Mesenchymal stem cell (in vitro differentiated cells and primary cell): ENCODE data around the gene ELP5.

Source experiments
- DNase-seq: peaks from one replicate; pipeline ENCODE4 v3.0.0-alpha.2; 2013
- H2AFZ ChIP-seq: one replicate; pipeline ENCODE4 v1.6.1; 2013; ENCODE audit warnings: low read depth, mild to moderate bottlenecking, control low read depth, inconsistent platforms, low read length, moderate library complexity
- H2AK5ac ChIP-seq: 2 replicates; pipeline ENCODE4 v1.6.1; 2013; ENCODE audit warnings: low read length, moderate library complexity, mild to moderate bottlenecking, inconsistent platforms; ENCODE audit not compliant: severe bottlenecking
- H2BK120ac ChIP-seq: one replicate; pipeline ENCODE4 v1.6.1; 2013; ENCODE audit warnings: low read depth, mild to moderate bottlenecking, inconsistent platforms, low read length, moderate library complexity
- H2BK12ac ChIP-seq, 2 experiments: one replicate each; pipeline ENCODE4 v1.6.1; 2013; ENCODE audit warnings: inconsistent platforms in 2 of 2, low read length in 2 of 2, mild to moderate bottlenecking in 2 of 2, moderate library complexity in 2 of 2, control low read depth in 1 of 2
- H2BK15ac ChIP-seq: one replicate; pipeline ENCODE4 v1.6.1; 2013; ENCODE audit warnings: mild to moderate bottlenecking, low read depth, inconsistent platforms; ENCODE audit not compliant: poor library complexity, severe bottlenecking
- H2BK5ac ChIP-seq: 2 replicates; pipeline ENCODE4 v1.6.1; 2013; ENCODE audit warnings: low read depth, mild to moderate bottlenecking, low read length, control low read depth, inconsistent platforms; ENCODE audit not compliant: poor library complexity, severe bottlenecking
- H3K14ac ChIP-seq, 2 experiments: one replicate each; pipeline ENCODE4 v1.6.1; 2013; ENCODE audit warnings: inconsistent platforms in 2 of 2, low read length in 2 of 2, control low read depth in 1 of 2, mild to moderate bottlenecking in 1 of 2, moderate library complexity in 1 of 2
- H3K18ac ChIP-seq, 2 experiments: one replicate each; pipeline ENCODE4 v1.6.1; 2013; ENCODE audit warnings: inconsistent platforms in 2 of 2, low read length in 2 of 2, control low read depth in 1 of 2, low read depth in 1 of 2, mild to moderate bottlenecking in 1 of 2
- H3K23ac ChIP-seq, 2 experiments: one replicate each; pipeline ENCODE4 v1.6.1; 2013; ENCODE audit warnings: inconsistent platforms in 2 of 2, low read length in 2 of 2, mild to moderate bottlenecking in 2 of 2, moderate library complexity in 2 of 2, control low read depth in 1 of 2
- H3K27ac ChIP-seq: 2 replicates; pipeline ENCODE4 v1.5.1; 2013; ENCODE audit warnings: mild to moderate bottlenecking, moderate library complexity, low read length, control low read depth, inconsistent platforms; ENCODE audit not compliant: poor library complexity, severe bottlenecking
- H3K27me3 ChIP-seq, 2 experiments: 2 replicates each; pipeline versions ENCODE4 v1.6.1 to v1.7.0; 2013; ENCODE audit warnings: low read length in 2 of 2, mild to moderate bottlenecking in 2 of 2, moderate library complexity in 2 of 2, control low read depth in 1 of 2, inconsistent platforms in 1 of 2; ENCODE audit not compliant: control insufficient read depth in 1 of 2, insufficient read depth in 1 of 2
- H3K36me3 ChIP-seq, 2 experiments: 2 replicates each; pipeline versions ENCODE4 v1.6.1 to v1.7.0; 2013; ENCODE audit warnings: low read length in 2 of 2, control low read depth in 1 of 2, inconsistent platforms in 1 of 2, low read depth in 1 of 2, mild to moderate bottlenecking in 1 of 2; ENCODE audit not compliant: insufficient read depth in 2 of 2, control insufficient read depth in 1 of 2
- H3K4ac ChIP-seq, 2 experiments: one replicate each; pipeline ENCODE4 v1.6.1; 2013; ENCODE audit warnings: inconsistent platforms in 2 of 2, low read length in 2 of 2, mild to moderate bottlenecking in 2 of 2, moderate library complexity in 2 of 2, control low read depth in 1 of 2, low read depth in 1 of 2
- H3K4me1 ChIP-seq: 2 replicates; pipeline ENCODE4 v1.6.1; 2013; ENCODE audit warnings: low read depth, low read length, control low read depth; ENCODE audit not compliant: control insufficient read depth, insufficient read depth
- H3K4me2 ChIP-seq: 2 replicates; pipeline ENCODE4 v1.6.1; 2013; ENCODE audit warnings: low read length, mild to moderate bottlenecking, inconsistent platforms; ENCODE audit not compliant: poor library complexity, severe bottlenecking
- H3K4me3 ChIP-seq, 2 experiments: 2 replicates each; pipeline versions ENCODE4 v1.5.1 to v1.7.0; 2013; ENCODE audit warnings: low read length in 2 of 2, mild to moderate bottlenecking in 2 of 2, control low read depth in 1 of 2, low read depth in 1 of 2; ENCODE audit not compliant: insufficient read depth in 1 of 2
- H3K79me1 ChIP-seq: replicated peaks from 2 replicates; pipeline ENCODE4 v1.6.1; 2013; ENCODE audit warnings: mild to moderate bottlenecking, control low read depth, low read length, inconsistent platforms; ENCODE audit not compliant: poor library complexity, severe bottlenecking
- H3K9ac ChIP-seq: 2 replicates; pipeline ENCODE4 v1.7.0; 2013; ENCODE audit warnings: mild to moderate bottlenecking, low read length, moderate library complexity
- H3K9me3 ChIP-seq: 2 replicates; pipeline ENCODE4 v1.7.0; 2013; ENCODE audit warnings: mild to moderate bottlenecking, low read length; ENCODE audit not compliant: control insufficient read depth
- H4K8ac ChIP-seq: one replicate; pipeline ENCODE4 v1.6.1; 2013; ENCODE audit warnings: inconsistent platforms, mild to moderate bottlenecking, low read length, moderate library complexity
- H4K91ac ChIP-seq: one replicate; pipeline ENCODE4 v1.6.1; 2013; ENCODE audit warnings: mild to moderate bottlenecking, low read length, inconsistent platforms
- WGBS: methylation state at CpG from one replicate; pipeline ENCODE4 v1.1.7; 2013; ENCODE audit warnings: mixed read lengths; 5-methylcytosine and 5-hydroxymethylcytosine counted together

Gene ELP5

GRCh38 chr17:7211491-7212273, 40.3 kb upstream of the ELP5 start:
- peaks cover 3 to 27% of the 10 kb centered on the region in 2 experiments for H3K36me3 ChIP-seq
- H3K23ac ChIP-seq: no peak overlapping the region
- no peak overlapping the region for H2BK15ac ChIP-seq
- H3K9ac ChIP-seq: peak overlapping the region; percentile 73
- H2BK120ac ChIP-seq: no peak overlapping the region
- H3K4me2 ChIP-seq: no peak overlapping the region
- H3K79me1 ChIP-seq: peaks cover 32% of the 10 kb centered on the region
- no peak overlapping the region for H4K91ac ChIP-seq
- WGBS: 36% methylated on average over 24 of the region's 37 CpGs
- H2AK5ac ChIP-seq: no peak overlapping the region
- peaks cover 30% of the 10 kb centered on the region for H3K4me1 ChIP-seq
- no peaks in the 10 kb centered on the region for H3K27me3 ChIP-seq
- no peak overlapping the region for H3K27ac ChIP-seq
- peak overlapping the region in 1 of 2 experiments; percentile 35 for H2BK12ac ChIP-seq
- H3K4ac ChIP-seq: no peak overlapping the region
- no peak overlapping the region for H2BK5ac ChIP-seq
- no peak overlapping the region for H3K18ac ChIP-seq
- H2AFZ ChIP-seq: no peak overlapping the region
- H4K8ac ChIP-seq: no peak overlapping the region
- no peaks in the 10 kb centered on the region for H3K9me3 ChIP-seq
- H3K14ac ChIP-seq: no peak overlapping the region
- DNase-seq: no peak
- no peak overlapping the region for H3K4me3 ChIP-seq

GRCh38 chr17:7213895-7214299, 38.1 kb upstream of the ELP5 start:
- Histone ChIP-seq H3K4ac (no peak overlapping the region), H3K9ac (peak overlapping the region; percentile 89), H2BK5ac (no peak overlapping the region), H4K91ac (no peak overlapping the region), H4K8ac (no peak overlapping the region), H3K79me1 (peaks cover 22% of the 10 kb centered on the region), H3K23ac (no peak overlapping the region), H3K27me3 (no peaks in the 10 kb centered on the region), H3K18ac (peak overlapping the region in 1 of 2 experiments; percentile 42), H3K14ac (no peak overlapping the region), H3K4me1 (peaks cover 35% of the 10 kb centered on the region), H2AK5ac (no peak overlapping the region), H3K27ac (no peak overlapping the region), H3K4me3 (peak overlapping the region; percentile 41 to 82), H3K4me2 (peak overlapping the region; percentile 84), H3K36me3 (peaks cover 3 to 7% of the 10 kb centered on the region in 2 experiments), H2AFZ (no peak overlapping the region), H2BK120ac (no peak overlapping the region), H2BK12ac (no peak overlapping the region), H2BK15ac (no peak overlapping the region), H3K9me3 (no peaks in the 10 kb centered on the region)
- WGBS: 7% methylated on average over 13 of the region's 15 CpGs
- peak; percentile 95 for DNase-seq

GRCh38 chr17:7214300-7215135, 37.5 kb upstream of the ELP5 start:
- WGBS: under 1% methylated on average over 45 of the region's 45 CpGs
- Histone ChIP-seq H2AK5ac (no peak overlapping the region), H2BK15ac (no peak overlapping the region), H2BK120ac (no peak overlapping the region), H3K18ac (peak overlapping the region; percentile 26 to 42), H4K8ac (no peak overlapping the region), H2BK5ac (no peak overlapping the region), H3K27me3 (no peaks in the 10 kb centered on the region), H3K4me2 (peak overlapping the region; percentile 84), H2BK12ac (no peak overlapping the region), H2AFZ (no peak overlapping the region), H3K36me3 (peaks cover 1 to 3% of the 10 kb centered on the region in 2 experiments), H3K14ac (no peak overlapping the region), H3K79me1 (peaks cover 23% of the 10 kb centered on the region), H3K4me3 (peak overlapping the region; percentile 51 to 82), H3K9me3 (no peaks in the 10 kb centered on the region), H3K4ac (no peak overlapping the region), H3K9ac (peak overlapping the region; percentile 89), H3K23ac (no peak overlapping the region), H3K4me1 (peaks cover 40% of the 10 kb centered on the region), H3K27ac (peak overlapping the region; percentile 45), H4K91ac (no peak overlapping the region)
- peak; percentile 98 for DNase-seq

DNA sequence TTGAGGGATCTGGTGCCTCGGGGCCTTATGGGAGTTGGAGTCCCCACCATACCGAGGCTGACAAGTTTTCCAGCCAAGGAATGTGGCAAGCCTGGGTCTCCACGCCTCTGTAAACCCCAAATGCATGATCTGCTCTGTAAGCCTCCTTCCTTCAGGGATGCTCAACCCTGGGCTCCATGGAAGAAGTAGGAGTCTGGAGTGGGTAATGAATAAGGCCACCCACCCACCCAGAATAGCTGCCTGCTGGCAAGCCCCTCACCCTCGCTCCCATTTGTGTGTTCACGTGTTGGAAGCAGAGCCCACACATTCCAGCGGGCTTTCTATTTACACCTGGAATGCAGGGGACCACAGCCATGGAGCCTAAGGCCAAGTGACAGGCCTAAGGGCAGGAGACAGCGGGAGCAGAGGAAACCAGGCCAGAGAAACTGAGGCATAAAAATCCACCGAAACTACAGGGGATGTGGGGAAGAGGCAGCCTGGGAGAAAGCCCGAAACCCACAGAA, 36.8 kb upstream of the ELP5 start:
- Histone ChIP-seq H3K18ac (peak overlapping the region in 1 of 2 experiments; percentile 27), H3K27me3 (no peaks in the 10 kb centered on the region), H2AFZ (no peak overlapping the region), H3K79me1 (peaks cover 21% of the 10 kb centered on the region), H2BK12ac (peak overlapping the region in 1 of 2 experiments; percentile 63), H2BK5ac (no peak overlapping the region), H2BK120ac (no peak overlapping the region), H3K23ac (no peak overlapping the region), H3K4ac (no peak overlapping the region), H3K9ac (peak overlapping the region; percentile 89), H3K4me3 (peak overlapping the region in 1 of 2 experiments; percentile 82), H4K8ac (no peak overlapping the region), H3K4me1 (peaks cover 40% of the 10 kb centered on the region), H3K27ac (peak overlapping the region; percentile 56), H2BK15ac (peak overlapping the region; percentile 13), H3K14ac (no peak overlapping the region), H3K9me3 (no peaks in the 10 kb centered on the region), H3K36me3 (peaks cover 0 to under 1% of the 10 kb centered on the region in 2 experiments), H4K91ac (no peak overlapping the region), H3K4me2 (peak overlapping the region; percentile 1), H2AK5ac (no peak overlapping the region)
- WGBS: 4% methylated on average over 7 of the region's 9 CpGs
- DNase-seq: no peak
